Measurements from ENCODE around the gene KDELR3. TPM values are rescaled to one million over a fixed set of nuclear protein-coding genes. Genes with fewer than 3 reads are reported as not detected.

KDELR3 gene
- total and polyA plus RNA-seq, 2 experiments from 2014 or later, result 5.6 to 5.7 TPM

DNA sequence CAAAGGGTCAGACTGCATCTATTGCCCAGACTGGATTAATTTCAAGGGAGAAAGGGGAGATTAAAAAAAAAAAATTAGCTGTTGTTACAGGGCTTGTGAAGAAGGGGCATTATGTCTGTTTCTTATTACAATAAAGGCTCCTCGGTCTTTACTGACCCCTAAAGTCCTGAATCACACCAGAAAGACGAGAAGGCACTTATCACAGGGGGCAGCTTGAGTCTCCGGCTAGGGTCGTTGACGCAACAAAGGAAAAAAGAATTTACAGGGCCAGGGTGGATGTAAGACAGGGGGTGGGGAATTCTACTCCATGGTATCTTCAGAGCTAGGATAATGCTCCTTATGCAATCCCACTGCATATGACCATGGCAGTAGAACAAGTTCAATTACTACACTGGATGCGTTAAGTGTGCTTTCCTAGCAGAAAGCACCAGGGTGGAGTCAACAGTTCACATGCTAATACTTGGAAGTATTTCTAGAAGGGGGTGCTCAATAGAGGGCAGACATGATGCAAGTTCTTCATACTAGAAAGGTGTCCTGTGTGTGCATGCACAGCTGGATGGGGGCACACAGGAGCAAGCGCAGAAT, 21.8 kb downstream of the KDELR3 start (continued):
- TF ChIP-seq, protein P1, sequence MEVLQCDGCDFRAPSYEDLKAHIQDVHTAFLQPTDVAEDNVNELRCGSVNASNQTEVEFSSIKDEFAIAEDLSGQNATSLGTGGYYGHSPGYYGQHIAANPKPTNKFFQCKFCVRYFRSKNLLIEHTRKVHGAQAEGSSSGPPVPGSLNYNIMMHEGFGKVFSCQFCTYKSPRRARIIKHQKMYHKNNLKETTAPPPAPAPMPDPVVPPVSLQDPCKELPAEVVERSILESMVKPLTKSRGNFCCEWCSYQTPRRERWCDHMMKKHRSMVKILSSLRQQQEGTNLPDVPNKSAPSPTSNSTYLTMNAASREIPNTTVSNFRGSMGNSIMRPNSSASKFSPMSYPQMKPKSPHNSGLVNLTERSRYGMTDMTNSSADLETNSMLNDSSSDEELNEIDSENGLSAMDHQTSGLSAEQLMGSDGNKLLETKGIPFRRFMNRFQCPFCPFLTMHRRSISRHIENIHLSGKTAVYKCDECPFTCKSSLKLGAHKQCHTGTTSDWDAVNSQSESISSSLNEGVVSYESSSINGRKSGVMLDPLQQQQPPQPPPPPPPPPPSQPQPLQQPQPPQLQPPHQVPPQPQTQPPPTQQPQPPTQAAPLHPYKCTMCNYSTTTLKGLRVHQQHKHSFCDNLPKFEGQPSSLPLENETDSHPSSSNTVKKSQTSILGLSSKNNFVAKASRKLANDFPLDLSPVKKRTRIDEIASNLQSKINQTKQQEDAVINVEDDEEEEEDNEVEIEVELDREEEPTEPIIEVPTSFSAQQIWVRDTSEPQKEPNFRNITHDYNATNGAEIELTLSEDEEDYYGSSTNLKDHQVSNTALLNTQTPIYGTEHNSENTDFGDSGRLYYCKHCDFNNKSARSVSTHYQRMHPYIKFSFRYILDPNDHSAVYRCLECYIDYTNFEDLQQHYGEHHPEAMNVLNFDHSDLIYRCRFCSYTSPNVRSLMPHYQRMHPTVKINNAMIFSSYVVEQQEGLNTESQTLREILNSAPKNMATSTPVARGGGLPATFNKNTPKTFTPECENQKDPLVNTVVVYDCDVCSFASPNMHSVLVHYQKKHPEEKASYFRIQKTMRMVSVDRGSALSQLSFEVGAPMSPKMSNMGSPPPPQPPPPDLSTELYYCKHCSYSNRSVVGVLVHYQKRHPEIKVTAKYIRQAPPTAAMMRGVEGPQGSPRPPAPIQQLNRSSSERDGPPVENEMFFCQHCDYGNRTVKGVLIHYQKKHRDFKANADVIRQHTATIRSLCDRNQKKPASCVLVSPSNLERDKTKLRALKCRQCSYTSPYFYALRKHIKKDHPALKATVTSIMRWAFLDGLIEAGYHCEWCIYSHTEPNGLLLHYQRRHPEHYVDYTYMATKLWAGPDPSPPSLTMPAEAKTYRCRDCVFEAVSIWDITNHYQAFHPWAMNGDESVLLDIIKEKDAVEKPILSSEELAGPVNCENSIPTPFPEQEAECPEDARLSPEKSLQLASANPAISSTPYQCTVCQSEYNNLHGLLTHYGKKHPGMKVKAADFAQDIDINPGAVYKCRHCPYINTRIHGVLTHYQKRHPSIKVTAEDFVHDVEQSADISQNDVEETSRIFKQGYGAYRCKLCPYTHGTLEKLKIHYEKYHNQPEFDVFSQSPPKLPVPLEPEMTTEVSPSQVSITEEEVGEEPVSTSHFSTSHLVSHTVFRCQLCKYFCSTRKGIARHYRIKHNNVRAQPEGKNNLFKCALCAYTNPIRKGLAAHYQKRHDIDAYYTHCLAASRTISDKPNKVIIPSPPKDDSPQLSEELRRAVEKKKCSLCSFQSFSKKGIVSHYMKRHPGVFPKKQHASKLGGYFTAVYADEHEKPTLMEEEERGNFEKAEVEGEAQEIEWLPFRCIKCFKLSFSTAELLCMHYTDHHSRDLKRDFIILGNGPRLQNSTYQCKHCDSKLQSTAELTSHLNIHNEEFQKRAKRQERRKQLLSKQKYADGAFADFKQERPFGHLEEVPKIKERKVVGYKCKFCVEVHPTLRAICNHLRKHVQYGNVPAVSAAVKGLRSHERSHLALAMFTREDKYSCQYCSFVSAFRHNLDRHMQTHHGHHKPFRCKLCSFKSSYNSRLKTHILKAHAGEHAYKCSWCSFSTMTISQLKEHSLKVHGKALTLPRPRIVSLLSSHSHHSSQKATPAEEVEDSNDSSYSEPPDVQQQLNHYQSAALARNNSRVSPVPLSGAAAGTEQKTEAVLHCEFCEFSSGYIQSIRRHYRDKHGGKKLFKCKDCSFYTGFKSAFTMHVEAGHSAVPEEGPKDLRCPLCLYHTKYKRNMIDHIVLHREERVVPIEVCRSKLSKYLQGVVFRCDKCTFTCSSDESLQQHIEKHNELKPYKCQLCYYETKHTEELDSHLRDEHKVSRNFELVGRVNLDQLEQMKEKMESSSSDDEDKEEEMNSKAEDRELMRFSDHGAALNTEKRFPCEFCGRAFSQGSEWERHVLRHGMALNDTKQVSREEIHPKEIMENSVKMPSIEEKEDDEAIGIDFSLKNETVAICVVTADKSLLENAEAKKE (CRISPR knock-in tag; IDR thresholded peaks at IDR 0.05), result no peak
- TF ChIP-seq, protein P2, sequence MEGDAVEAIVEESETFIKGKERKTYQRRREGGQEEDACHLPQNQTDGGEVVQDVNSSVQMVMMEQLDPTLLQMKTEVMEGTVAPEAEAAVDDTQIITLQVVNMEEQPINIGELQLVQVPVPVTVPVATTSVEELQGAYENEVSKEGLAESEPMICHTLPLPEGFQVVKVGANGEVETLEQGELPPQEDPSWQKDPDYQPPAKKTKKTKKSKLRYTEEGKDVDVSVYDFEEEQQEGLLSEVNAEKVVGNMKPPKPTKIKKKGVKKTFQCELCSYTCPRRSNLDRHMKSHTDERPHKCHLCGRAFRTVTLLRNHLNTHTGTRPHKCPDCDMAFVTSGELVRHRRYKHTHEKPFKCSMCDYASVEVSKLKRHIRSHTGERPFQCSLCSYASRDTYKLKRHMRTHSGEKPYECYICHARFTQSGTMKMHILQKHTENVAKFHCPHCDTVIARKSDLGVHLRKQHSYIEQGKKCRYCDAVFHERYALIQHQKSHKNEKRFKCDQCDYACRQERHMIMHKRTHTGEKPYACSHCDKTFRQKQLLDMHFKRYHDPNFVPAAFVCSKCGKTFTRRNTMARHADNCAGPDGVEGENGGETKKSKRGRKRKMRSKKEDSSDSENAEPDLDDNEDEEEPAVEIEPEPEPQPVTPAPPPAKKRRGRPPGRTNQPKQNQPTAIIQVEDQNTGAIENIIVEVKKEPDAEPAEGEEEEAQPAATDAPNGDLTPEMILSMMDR (conservative IDR thresholded peaks at IDR 0.05; ENCODE audit: low read depth in 2 of 2), result no peak
- no peak for TF ChIP-seq ZNF331 (CRISPR knock-in tag; IDR thresholded peaks at IDR 0.05; ENCODE audit: low read depth)

DNA sequence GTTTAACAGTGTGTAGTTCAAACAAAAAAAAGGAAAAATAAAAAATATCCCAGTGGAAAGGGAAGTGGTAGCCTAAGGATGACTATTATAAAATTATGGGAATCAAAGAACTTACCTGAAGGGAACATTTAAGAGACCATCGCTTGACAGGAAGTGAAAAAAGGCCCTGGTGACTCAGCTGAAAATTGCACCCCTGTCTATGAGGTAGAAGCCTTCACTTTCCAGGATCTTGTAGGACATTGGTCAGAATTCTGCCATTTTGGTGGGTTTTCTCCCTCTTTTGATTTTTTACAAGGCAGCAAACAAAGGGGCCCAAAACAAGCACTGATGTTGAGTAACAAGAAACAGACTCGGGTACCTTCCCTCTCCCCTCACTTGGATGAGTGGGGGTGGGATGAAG, 22.6 kb downstream of the KDELR3 start:
- Histone ChIP-seq H3K27me3 (ENCODE audit: insufficient read depth) (no peaks in the 10 kb centered on the region), H3K36me3 (ENCODE audit: insufficient read depth) (peaks cover 89% of the 10 kb centered on the region), H3F3A (replicated peaks; ENCODE audit: low read depth) (peaks cover 35% of the 10 kb centered on the region; the same call in 1 of the 2 replicates), H3K4me3 (no peak overlapping the region), H3K4me2 (no peak overlapping the region), H2AFZ (no peak overlapping the region), H3K27ac (ENCODE audit: low read depth) (peak overlapping the region; percentile 87), H4K20me1 (replicated peaks; ENCODE audit: insufficient read depth) (peaks cover 27% of the 10 kb centered on the region), H3K79me2 (replicated peaks; ENCODE audit: insufficient read depth) (peaks cover 41% of the 10 kb centered on the region), H3K4me1 (ENCODE audit: insufficient read depth) (peaks cover 12% of the 10 kb centered on the region), H3K9me2 (ENCODE audit: insufficient read depth) (no peaks in the 10 kb centered on the region)
- DNase-seq (ENCODE audit: low spot score), result no peak
- Mint-ChIP-seq H3K36me3 (ENCODE audit: low read depth) (peaks cover 97% of the 10 kb centered on the region), H3K27ac (peak overlapping the region; percentile 96), H3K4me3 (peak overlapping the region; percentile 18; the same call in 1 of the 3 replicates), H3K9me3 (no peaks in the 10 kb centered on the region), H3K4me1 (peaks cover 47% of the 10 kb centered on the region), H3K27me3 (ENCODE audit: insufficient read depth, low read depth, poor library complexity) (peaks cover 10% of the 10 kb centered on the region)
- ATAC-seq, result no peak
- TF ChIP-seq ZNF331 (CRISPR knock-in tag; IDR thresholded peaks at IDR 0.05; ENCODE audit: low read depth) (no peak), JUNB (IDR thresholded peaks at IDR 0.05; ENCODE audit: unreplicated experiment) (no peak)
- TF ChIP-seq, protein P1 (CRISPR knock-in tag; IDR thresholded peaks at IDR 0.05), result no peak
- TF ChIP-seq, protein P3, sequence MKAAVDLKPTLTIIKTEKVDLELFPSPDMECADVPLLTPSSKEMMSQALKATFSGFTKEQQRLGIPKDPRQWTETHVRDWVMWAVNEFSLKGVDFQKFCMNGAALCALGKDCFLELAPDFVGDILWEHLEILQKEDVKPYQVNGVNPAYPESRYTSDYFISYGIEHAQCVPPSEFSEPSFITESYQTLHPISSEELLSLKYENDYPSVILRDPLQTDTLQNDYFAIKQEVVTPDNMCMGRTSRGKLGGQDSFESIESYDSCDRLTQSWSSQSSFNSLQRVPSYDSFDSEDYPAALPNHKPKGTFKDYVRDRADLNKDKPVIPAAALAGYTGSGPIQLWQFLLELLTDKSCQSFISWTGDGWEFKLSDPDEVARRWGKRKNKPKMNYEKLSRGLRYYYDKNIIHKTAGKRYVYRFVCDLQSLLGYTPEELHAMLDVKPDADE (IDR thresholded peaks at IDR 0.05), result no peak
